GM12801 (cell line): ENCODE data around the gene PPP4R3B.

Experiments
- TF ChIP-seq, protein P1 (sequence below): IDR thresholded peaks from one replicate; pipeline ENCODE4 v1.5.1; 2011; ENCODE audit warnings: control low read depth; ENCODE audit not compliant: insufficient read length; ENCODE audit errors: extremely low read depth

PPP4R3B gene

DNA sequence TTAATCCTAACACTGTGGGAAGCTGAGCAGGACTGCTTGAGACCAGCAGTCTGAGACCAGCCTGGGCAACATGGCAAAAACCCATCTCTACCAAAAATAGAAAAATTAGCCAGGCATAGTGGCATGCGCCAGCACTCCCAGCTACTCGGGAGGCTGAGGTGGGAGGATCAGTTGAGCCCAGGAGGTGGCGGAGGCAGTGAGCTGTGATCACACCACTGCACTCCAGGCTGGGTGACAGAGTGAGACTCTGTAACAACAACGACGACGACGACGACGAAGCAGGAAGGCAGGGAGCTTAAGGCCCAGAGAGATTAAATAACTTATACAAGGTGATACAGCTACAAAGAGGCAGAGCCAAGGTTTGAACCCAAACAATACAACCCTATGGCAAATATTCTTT lies 60.6 kb downstream of the PPP4R3B start:
- TF ChIP-seq, protein P1, sequence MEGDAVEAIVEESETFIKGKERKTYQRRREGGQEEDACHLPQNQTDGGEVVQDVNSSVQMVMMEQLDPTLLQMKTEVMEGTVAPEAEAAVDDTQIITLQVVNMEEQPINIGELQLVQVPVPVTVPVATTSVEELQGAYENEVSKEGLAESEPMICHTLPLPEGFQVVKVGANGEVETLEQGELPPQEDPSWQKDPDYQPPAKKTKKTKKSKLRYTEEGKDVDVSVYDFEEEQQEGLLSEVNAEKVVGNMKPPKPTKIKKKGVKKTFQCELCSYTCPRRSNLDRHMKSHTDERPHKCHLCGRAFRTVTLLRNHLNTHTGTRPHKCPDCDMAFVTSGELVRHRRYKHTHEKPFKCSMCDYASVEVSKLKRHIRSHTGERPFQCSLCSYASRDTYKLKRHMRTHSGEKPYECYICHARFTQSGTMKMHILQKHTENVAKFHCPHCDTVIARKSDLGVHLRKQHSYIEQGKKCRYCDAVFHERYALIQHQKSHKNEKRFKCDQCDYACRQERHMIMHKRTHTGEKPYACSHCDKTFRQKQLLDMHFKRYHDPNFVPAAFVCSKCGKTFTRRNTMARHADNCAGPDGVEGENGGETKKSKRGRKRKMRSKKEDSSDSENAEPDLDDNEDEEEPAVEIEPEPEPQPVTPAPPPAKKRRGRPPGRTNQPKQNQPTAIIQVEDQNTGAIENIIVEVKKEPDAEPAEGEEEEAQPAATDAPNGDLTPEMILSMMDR, result no peak

DNA sequence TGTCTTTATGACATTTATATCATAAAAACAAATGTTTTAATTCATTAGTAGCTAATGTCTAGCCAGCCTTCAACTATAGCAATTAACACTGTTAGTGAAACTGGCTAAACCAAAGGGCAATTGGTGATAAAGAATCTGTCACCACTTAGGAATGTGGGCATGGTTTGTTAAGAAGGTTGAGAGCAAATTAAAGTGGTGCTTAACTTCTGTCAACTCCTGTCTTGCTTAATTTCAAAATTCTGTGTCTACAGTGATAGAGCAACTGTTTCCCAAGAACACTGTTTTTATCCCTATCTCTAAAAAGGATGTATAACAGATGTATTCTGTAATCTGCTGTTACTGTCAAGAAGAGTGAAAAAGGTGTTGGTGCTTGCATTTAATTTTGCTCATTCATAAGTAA lies 61.4 kb downstream of the PPP4R3B start:
- TF ChIP-seq, protein P1, result no peak

DNA sequence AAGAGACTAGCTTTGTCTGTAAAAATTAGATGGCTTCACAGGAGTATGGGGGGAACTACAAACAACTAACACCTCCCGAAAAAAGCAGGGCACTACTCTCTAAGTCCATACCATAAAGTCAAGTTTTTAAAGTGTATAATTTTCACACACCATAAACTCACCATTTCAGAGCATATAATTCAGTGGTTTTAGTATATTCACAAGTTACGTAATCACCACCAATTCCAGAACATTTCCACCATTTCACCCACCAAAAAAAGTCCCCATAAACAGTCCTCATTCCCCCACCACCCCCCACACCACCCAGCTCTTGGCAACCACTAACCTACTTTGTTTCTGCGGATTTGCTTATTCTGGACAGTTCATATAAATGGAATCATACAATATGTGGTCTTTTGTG lies 64.1 kb downstream of the PPP4R3B start:
- TF ChIP-seq, protein P1, result no peak

DNA sequence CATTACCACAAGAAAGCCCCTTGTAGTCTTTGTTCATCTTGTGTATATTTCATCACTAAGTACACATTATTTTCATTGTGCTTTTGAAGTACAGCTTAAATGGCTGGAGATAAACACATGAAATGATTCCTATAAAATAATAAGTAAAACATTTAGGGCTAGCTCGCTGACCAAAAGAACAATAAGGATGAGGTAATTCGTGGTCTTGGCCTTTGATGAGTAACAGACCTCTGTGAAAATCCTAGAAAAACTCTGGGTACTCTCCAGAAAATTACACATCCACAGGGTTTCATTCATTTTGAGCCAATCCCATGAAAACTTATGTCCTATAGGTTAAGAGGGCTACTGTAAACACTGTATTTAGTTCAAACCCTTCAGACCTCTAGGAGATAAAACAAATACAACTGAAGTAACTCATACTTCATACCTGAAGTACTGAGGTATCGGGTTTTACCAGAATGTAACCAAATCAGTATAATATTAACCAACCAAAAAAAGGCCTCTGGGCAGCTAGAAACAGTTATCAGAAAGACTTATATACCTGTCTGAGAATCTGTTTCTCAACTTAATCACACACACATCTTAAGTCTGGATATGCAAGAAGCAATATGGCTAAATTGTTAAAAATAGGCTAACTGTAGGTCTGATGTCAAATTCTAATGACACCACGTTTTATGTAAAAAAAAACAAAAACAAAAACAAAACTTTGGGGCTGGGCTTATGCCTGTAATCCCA lies 66.9 kb downstream of the PPP4R3B start:
- TF ChIP-seq, protein P1, result no peak

DNA sequence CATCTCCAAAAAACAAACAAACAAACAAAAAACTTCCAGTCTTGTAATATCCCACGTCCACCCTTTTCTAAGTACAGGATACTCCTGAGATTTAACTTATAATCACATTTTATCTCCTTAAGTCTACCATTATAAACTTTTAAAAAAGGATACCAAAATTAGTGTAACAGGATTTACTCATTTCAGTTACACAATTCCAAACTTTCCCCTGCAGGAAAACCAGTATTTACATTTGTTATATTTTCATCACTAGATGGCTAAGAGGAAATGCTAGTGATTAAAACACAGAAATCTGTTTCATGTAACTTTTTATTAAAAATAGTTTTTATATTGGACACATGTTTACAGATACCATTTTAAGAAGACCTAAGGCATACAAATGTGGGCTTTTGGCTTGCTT lies 70.4 kb downstream of the PPP4R3B start:
- TF ChIP-seq, protein P1, result no peak

DNA sequence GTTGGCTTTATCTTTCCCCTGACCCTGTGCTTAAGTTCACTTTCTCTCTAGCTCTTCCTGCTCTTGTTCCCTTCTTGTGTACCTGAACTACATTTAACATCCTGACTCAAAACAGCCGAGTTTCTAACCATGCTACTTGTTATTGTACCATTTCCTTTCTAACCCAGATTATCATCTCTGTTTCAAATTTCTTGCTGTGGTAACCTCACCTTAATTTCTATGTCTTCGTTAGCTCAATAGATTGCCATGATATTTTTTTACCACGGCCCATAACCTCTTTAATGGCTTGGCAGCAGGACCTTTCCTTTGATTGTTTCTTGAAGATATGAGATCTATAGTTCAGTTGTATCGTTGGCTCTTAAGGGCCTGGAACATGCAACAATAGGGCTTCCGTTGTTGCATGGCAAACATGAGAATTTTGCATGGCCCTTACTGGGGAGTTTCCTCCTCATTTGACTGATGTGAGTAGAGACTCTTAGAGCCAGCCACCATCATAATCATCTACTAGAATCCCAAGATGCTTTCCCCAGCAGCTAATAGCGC lies 86.8 kb downstream of the PPP4R3B start:
- TF ChIP-seq, protein P1, result no peak

DNA sequence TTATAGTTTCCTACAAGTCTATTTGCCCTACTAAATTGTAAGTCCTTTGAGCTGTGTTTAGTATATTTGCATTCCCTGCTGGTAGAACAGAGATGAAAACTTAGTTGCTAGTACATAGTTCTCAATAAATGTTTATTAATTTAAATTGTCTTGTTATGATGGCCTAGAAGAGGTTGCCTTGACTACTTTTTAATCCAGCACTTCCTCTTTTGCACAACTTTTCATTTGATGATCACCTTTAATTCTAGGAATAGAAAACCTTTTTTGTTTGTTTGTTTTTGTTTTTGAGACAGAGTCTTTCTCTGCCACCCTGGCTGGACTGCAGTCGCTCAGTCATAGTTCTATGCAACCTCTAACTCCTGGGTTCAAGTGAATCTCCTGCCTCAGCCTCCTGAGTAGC lies 91.2 kb downstream of the PPP4R3B start:
- TF ChIP-seq, protein P1, result no peak
